HUES6 (cell line): ENCODE measurements around the gene CASP8AP2.
A peak's percentile ranks its signal among the peaks of the same experiment; 100 is the strongest.
"Not testable (repeated sequence)": the region's sequence is repeated elsewhere in the genome, so short reads cannot be mapped to it uniquely, and the experiment has no call there.

Source experiments
- H3K27ac ChIP-seq: 2 replicates; pipeline ENCODE4 v1.7.0; 2013; ENCODE audit warnings: low read depth, mild to moderate bottlenecking, low read length, inconsistent platforms
- H3K27me3 ChIP-seq: 2 replicates; pipeline ENCODE4 v1.6.1; 2013; ENCODE audit warnings: low read length; ENCODE audit not compliant: control insufficient read depth, insufficient read depth
- H3K36me3 ChIP-seq: 2 replicates; pipeline ENCODE4 v1.6.1; 2013; ENCODE audit warnings: low read length; ENCODE audit not compliant: control insufficient read depth, insufficient read depth
- H3K4me1 ChIP-seq: 2 replicates; pipeline ENCODE4 v1.6.1; 2013; ENCODE audit warnings: low read length; ENCODE audit not compliant: control insufficient read depth, insufficient read depth
- H3K4me3 ChIP-seq: 2 replicates; pipeline ENCODE4 v1.5.1; 2013; ENCODE audit warnings: low read depth, low read length
- H3K9ac ChIP-seq: one replicate; pipeline ENCODE4 v1.6.1; 2013; ENCODE audit warnings: mild to moderate bottlenecking, low read length
- H3K9me3 ChIP-seq: 2 replicates; pipeline ENCODE4 v1.6.1; 2013; ENCODE audit warnings: low read depth, low read length; ENCODE audit not compliant: control insufficient read depth, insufficient read depth

The CASP8AP2 gene

GRCh38 chr6:89888871-89889270, 59.2 kb downstream of the CASP8AP2 start:
- Histone ChIP-seq H3K27me3 (0 out of 2 replicates have a peak, but pooled peaks cover 7% of the 10 kb centered on the region), H3K4me3 (no peak overlapping the region), H3K9me3 (no peaks in the 10 kb centered on the region), H3K36me3 (no peaks in the 10 kb centered on the region), H3K9ac (no peak overlapping the region), H3K27ac (no peak overlapping the region), H3K4me1 (peaks cover 11% of the 10 kb centered on the region)

- H3K9ac ChIP-seq, H3K36me3 ChIP-seq, H3K27ac ChIP-seq, H3K9me3 ChIP-seq: not testable (repeated sequence)
- H3K4me1 ChIP-seq, result peaks cover 11% of the 10 kb centered on the region
- peaks cover 11% of the 10 kb centered on the region; the same call in 1 of the 2 replicates for H3K27me3 ChIP-seq
- peak overlapping the region; percentile 45 for H3K4me3 ChIP-seq
These were observed 61.3 kb downstream of the CASP8AP2 start for GRCh38 chr6:89890845-89891528.

- H3K9me3 ChIP-seq, H3K9ac ChIP-seq, H3K27ac ChIP-seq, H3K36me3 ChIP-seq, H3K4me3 ChIP-seq: not testable (repeated sequence)
- peaks cover 11% of the 10 kb centered on the region; the same call in 1 of the 2 replicates for H3K27me3 ChIP-seq
- peaks cover 16% of the 10 kb centered on the region for H3K4me1 ChIP-seq
These were observed 62.9 kb downstream of the CASP8AP2 start for GRCh38 chr6:89892577-89892976.

- H3K27me3 ChIP-seq, result peaks cover 11% of the 10 kb centered on the region; the same call in 1 of the 2 replicates
- no peaks in the 10 kb centered on the region for H3K9me3 ChIP-seq
- no peak within 1 kb of the TSS for H3K4me3 ChIP-seq
- no peak within 1 kb of the TSS for H3K9ac ChIP-seq
- H3K4me1 ChIP-seq, result peaks cover 16% of the 10 kb centered on the region
- H3K27ac ChIP-seq, result no peak within 1 kb of the TSS
- no peaks in the 10 kb centered on the region for H3K36me3 ChIP-seq
These were observed 64.5 kb downstream of the CASP8AP2 start, which contains the start of gene GJA10 for GRCh38 chr6:89894169-89894568. TSS of gene GJA10 (plus strand) at chr6:89894469. CDS start at chr6:89894469, 0 bp downstream.

- H3K4me3 ChIP-seq, result no peak overlapping the region
- H3K27ac ChIP-seq, result no peak overlapping the region
- peaks cover 11% of the 10 kb centered on the region; the same call in 1 of the 2 replicates for H3K27me3 ChIP-seq
- H3K4me1 ChIP-seq, result peaks cover 14% of the 10 kb centered on the region
- no peaks in the 10 kb centered on the region for H3K9me3 ChIP-seq
- H3K9ac ChIP-seq, result no peak overlapping the region
- H3K36me3 ChIP-seq, result no peaks in the 10 kb centered on the region
These were observed 65.7 kb downstream of the CASP8AP2 start for GRCh38 chr6:89895276-89895874.

GRCh38 chr6:89910001-89910901, 80.6 kb downstream of the CASP8AP2 start:
- not testable (repeated sequence) for H3K9me3 ChIP-seq, H3K4me3 ChIP-seq, H3K27me3 ChIP-seq, H3K36me3 ChIP-seq, H3K4me1 ChIP-seq, H3K9ac ChIP-seq, H3K27ac ChIP-seq

- 0 out of 2 replicates have a peak, but pooled peaks cover 4% of the 10 kb centered on the region for H3K4me1 ChIP-seq
- no peaks in the 10 kb centered on the region for H3K27me3 ChIP-seq
- no peak overlapping the region for H3K4me3 ChIP-seq
- H3K9ac ChIP-seq, result no peak overlapping the region
- no peak overlapping the region for H3K27ac ChIP-seq
- H3K9me3 ChIP-seq, result peaks cover under 1% of the 10 kb centered on the region; the same call in 1 of the 2 replicates
- no peaks in the 10 kb centered on the region for H3K36me3 ChIP-seq
These were observed 81.2 kb downstream of the CASP8AP2 start for GRCh38 chr6:89910902-89911240.

GRCh38 chr6:89916136-89916920, 86.6 kb downstream of the CASP8AP2 start:
- peaks cover 7% of the 10 kb centered on the region; the same call in 1 of the 2 replicates for H3K9me3 ChIP-seq
- no peaks in the 10 kb centered on the region for H3K36me3 ChIP-seq
- H3K27me3 ChIP-seq, result no peaks in the 10 kb centered on the region

GRCh38 chr6:89917216-89917615, 87.5 kb downstream of the CASP8AP2 start:
- no peak overlapping the region for H3K27ac ChIP-seq
- H3K9ac ChIP-seq, result no peak overlapping the region
- no peak overlapping the region for H3K4me3 ChIP-seq
- H3K36me3 ChIP-seq, result no peaks in the 10 kb centered on the region
- H3K9me3 ChIP-seq, result peaks cover 7% of the 10 kb centered on the region; the same call in 1 of the 2 replicates
- H3K27me3 ChIP-seq, result no peaks in the 10 kb centered on the region
- H3K4me1 ChIP-seq, result peaks cover 11% of the 10 kb centered on the region

More at GRCh38 chr6:89916136-89916920, 86.6 kb downstream of the CASP8AP2 start:
- Histone ChIP-seq H3K9ac (no peak overlapping the region), H3K4me3 (no peak overlapping the region), H3K4me1 (peaks cover 11% of the 10 kb centered on the region), H3K27ac (no peak overlapping the region)

GRCh38 chr6:89917801-89918366, 88.2 kb downstream of the CASP8AP2 start:
- H3K27ac ChIP-seq, result no peak overlapping the region
- H3K4me1 ChIP-seq, result peaks cover 11% of the 10 kb centered on the region
- no peak overlapping the region for H3K4me3 ChIP-seq
- no peaks in the 10 kb centered on the region for H3K36me3 ChIP-seq
- no peaks in the 10 kb centered on the region for H3K27me3 ChIP-seq
- no peak overlapping the region for H3K9ac ChIP-seq
- H3K9me3 ChIP-seq, result peaks cover 7% of the 10 kb centered on the region; the same call in 1 of the 2 replicates
